Thymus (tissue), 11 donors: ENCODE data around the gene AFAP1. TPM values are rescaled to one million over a fixed set of nuclear protein-coding genes. Genes with fewer than 3 reads are reported as not detected.

ENCODE experiments used
- DNase-seq, 9 donors: peaks; one replicate each; pipeline ENCODE4 v3.0.0-alpha.2; 2013; ENCODE audit warnings: low spot score in 9 of 9, low read depth in 6 of 9, missing footprints in 1 of 9
- H3K27ac ChIP-seq, 2 donors: one replicate each; pipeline ENCODE4 v1.5.1; 2013; ENCODE audit warnings: control low read depth in 1 of 2, low read depth in 1 of 2, low read length in 1 of 2, mild to moderate bottlenecking in 1 of 2, moderate library complexity in 1 of 2
- H3K27me3 ChIP-seq, 2 donors: one replicate each; pipeline ENCODE4 v1.5.1; 2013; ENCODE audit warnings: low read length in 1 of 2; ENCODE audit not compliant: control insufficient read depth in 2 of 2, insufficient read depth in 1 of 2
- H3K36me3 ChIP-seq, 2 donors: one replicate each; pipeline ENCODE4 v1.5.1; 2013; ENCODE audit warnings: low read length in 1 of 2, mild to moderate bottlenecking in 1 of 2, moderate library complexity in 1 of 2; ENCODE audit not compliant: control insufficient read depth in 2 of 2, insufficient read depth in 2 of 2
- H3K4me1 ChIP-seq, 2 donors: one replicate each; pipeline ENCODE4 v1.5.1; 2013; ENCODE audit warnings: low read length in 2 of 2; ENCODE audit not compliant: control insufficient read depth in 2 of 2, insufficient read depth in 2 of 2
- H3K4me3 ChIP-seq, 2 donors: one replicate each; pipeline ENCODE4 v1.5.1; 2013; ENCODE audit warnings: low read length in 2 of 2, control low read depth in 1 of 2, mild to moderate bottlenecking in 1 of 2
- H3K9me3 ChIP-seq, 2 donors: one replicate each; pipeline ENCODE4 v1.5.1; 2013; ENCODE audit warnings: low read length in 1 of 2, mild to moderate bottlenecking in 1 of 2; ENCODE audit not compliant: control insufficient read depth in 2 of 2, insufficient read depth in 1 of 2
- WGBS: extraction: QIAGEN DNeasy Blood & Tissue Kit; methylation state at CpG from one replicate; pipeline ENCODE4 v1.1.7; 2013; 5-methylcytosine and 5-hydroxymethylcytosine counted together
- polyA plus RNA-seq: library from polyadenylated mRNA; stranded (reverse); fragments of 200-250 nt; gene quantifications from one replicate; pipeline ENCODE4 v1.2.3, GENCODE V29; 2013
- total RNA-seq: library from RNA; stranded (reverse); fragments of 120-200 nt; gene quantifications from one replicate; pipeline ENCODE4 v1.2.4, GENCODE V29; 2013
- donor health status: healthy.

Gene AFAP1
- total and polyA plus RNA-seq, 2 donors = 3.2 to 4.5 TPM

GRCh38 chr4:7893539-7893938, 46.1 kb downstream of the AFAP1 start:
- no peak overlapping the region for H3K4me3 ChIP-seq
- no peak for DNase-seq
- H3K27me3 ChIP-seq = no peaks in the 10 kb centered on the region
- H3K27ac ChIP-seq = peak overlapping the region in 1 of 2 donors; percentile 14
- WGBS = 95% methylated on average over 9 of the region's 9 CpGs
- peaks cover 0 to 4% of the 10 kb centered on the region in 2 donors for H3K4me1 ChIP-seq
- H3K9me3 ChIP-seq = no peaks in the 10 kb centered on the region
- H3K36me3 ChIP-seq = no peaks in the 10 kb centered on the region

- DNase-seq = no peak
- Histone ChIP-seq H3K27ac (no peak overlapping the region), H3K36me3 (no peaks in the 10 kb centered on the region), H3K9me3 (no peaks in the 10 kb centered on the region), H3K4me1 (peaks cover 0 to 4% of the 10 kb centered on the region in 2 donors), H3K27me3 (no peaks in the 10 kb centered on the region), H3K4me3 (no peak overlapping the region)
- 71% methylated on average over 12 of the region's 12 CpGs for WGBS
These were observed 47.2 kb downstream of the AFAP1 start for GRCh38 chr4:7892212-7893019.

- H3K4me3 ChIP-seq = no peak overlapping the region
- H3K27me3 ChIP-seq = no peaks in the 10 kb centered on the region
- DNase-seq = no peak
- WGBS = 66% methylated on average over 7 of the region's 7 CpGs
- H3K27ac ChIP-seq = no peak overlapping the region
- peaks cover 0 to 4% of the 10 kb centered on the region in 2 donors for H3K4me1 ChIP-seq
- H3K9me3 ChIP-seq = no peaks in the 10 kb centered on the region
- no peaks in the 10 kb centered on the region for H3K36me3 ChIP-seq
These were observed 48.8 kb downstream of the AFAP1 start for GRCh38 chr4:7890635-7891393.

GRCh38 chr4:7887436-7887835, 52.2 kb downstream of the AFAP1 start:
- Histone ChIP-seq H3K4me3 (no peak overlapping the region), H3K4me1 (no peaks in the 10 kb centered on the region), H3K27me3 (no peaks in the 10 kb centered on the region), H3K9me3 (no peaks in the 10 kb centered on the region), H3K36me3 (no peaks in the 10 kb centered on the region), H3K27ac (no peak overlapping the region)
- WGBS = 96% methylated on average over 3 of the region's 3 CpGs
- DNase-seq = no peak

- Histone ChIP-seq H3K27ac (no peak overlapping the region), H3K4me1 (no peaks in the 10 kb centered on the region), H3K4me3 (no peak overlapping the region), H3K27me3 (no peaks in the 10 kb centered on the region), H3K36me3 (no peaks in the 10 kb centered on the region), H3K9me3 (no peaks in the 10 kb centered on the region)
- DNase-seq = no peak
- 83% methylated on average over 9 of the region's 9 CpGs for WGBS
These were observed 53.4 kb downstream of the AFAP1 start for GRCh38 chr4:7886007-7886973.

GRCh38 chr4:7885216-7886006, 54.2 kb downstream of the AFAP1 start:
- no peaks in the 10 kb centered on the region for H3K27me3 ChIP-seq
- H3K27ac ChIP-seq = no peak overlapping the region
- no peaks in the 10 kb centered on the region for H3K9me3 ChIP-seq
- no peak for DNase-seq
- H3K4me3 ChIP-seq = no peak overlapping the region
- H3K36me3 ChIP-seq = no peaks in the 10 kb centered on the region
- WGBS = 90% methylated on average over 16 of the region's 16 CpGs
- H3K4me1 ChIP-seq = no peaks in the 10 kb centered on the region

GRCh38 chr4:7880683-7881082, 59.0 kb downstream of the AFAP1 start:
- no peak overlapping the region for H3K27ac ChIP-seq
- 77% methylated on average over 7 of the region's 7 CpGs for WGBS
- DNase-seq = no peak

GRCh38 chr4:7879127-7879526, 60.5 kb downstream of the AFAP1 start:
- no peak for DNase-seq
- 89% methylated on average over 6 of the region's 6 CpGs for WGBS
- H3K27ac ChIP-seq = no peak overlapping the region
- H3K4me1 ChIP-seq = no peaks in the 10 kb centered on the region
- H3K4me3 ChIP-seq = no peak overlapping the region
- no peaks in the 10 kb centered on the region for H3K27me3 ChIP-seq
- H3K36me3 ChIP-seq = no peaks in the 10 kb centered on the region
- H3K9me3 ChIP-seq = no peaks in the 10 kb centered on the region

More at GRCh38 chr4:7880683-7881082, 59.0 kb downstream of the AFAP1 start:
- Histone ChIP-seq H3K36me3 (no peaks in the 10 kb centered on the region), H3K4me3 (no peak overlapping the region), H3K9me3 (no peaks in the 10 kb centered on the region), H3K27me3 (no peaks in the 10 kb centered on the region), H3K4me1 (no peaks in the 10 kb centered on the region)
